Myocyte (in vitro differentiated cells): ENCODE results near the gene GET4. TPM values are rescaled to one million over a fixed set of nuclear protein-coding genes. Genes with fewer than 3 reads are reported as not detected.
"Not testable (repeated sequence)": the region's sequence is repeated elsewhere in the genome, so short reads cannot be mapped to it uniquely, and the experiment has no call there.

Experiments used
- DNase-seq: peaks from one replicate; pipeline ENCODE4 v3.0.0-alpha.2; 2012; ENCODE audit warnings: low read depth
- total RNA-seq: library from RNA; depleted of rRNA; stranded (reverse); fragments of >200 nt; gene quantifications from 2 replicates; pipeline ENCODE4 v1.2.3, GENCODE V29; 2014

The GET4 gene
- total RNA-seq, 1 donor from 2014 or later: 47.6 TPM

- no peak for DNase-seq
Observed at GRCh38 chr7:926061-927030, 50.0 kb downstream of the GET4 start.

DNA sequence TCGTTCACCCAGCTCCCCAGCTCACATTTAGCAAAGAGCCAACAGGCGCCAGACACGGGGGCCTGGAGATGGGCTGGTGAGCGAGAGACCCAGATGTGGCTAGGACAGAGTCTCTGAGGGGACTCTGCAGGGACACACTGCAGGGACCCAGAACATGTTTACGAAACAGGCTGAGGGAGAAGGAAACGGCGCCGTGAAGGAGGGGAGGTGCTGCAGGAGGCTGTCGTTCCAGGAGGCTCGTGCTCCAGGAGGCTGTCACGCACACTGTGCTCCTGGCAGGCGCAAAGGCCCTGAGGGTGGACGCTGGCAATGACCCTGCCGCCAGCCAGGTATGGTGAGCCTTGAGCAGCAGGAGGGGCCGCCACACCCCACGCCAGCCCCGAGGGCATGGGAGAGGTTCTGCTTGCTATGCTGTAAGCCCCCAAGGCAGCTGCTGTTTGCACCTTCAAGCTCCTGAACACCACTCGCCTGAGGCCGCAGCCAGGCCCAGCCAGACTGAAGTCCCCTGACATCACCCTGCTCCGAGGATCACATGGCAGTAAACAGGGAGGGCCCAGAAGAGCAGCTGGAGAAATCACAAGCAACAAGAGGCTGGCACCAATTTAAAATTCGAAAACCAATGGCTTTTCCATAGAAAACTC, 50.8 kb downstream of the GET4 start:
- DNase-seq: no peak

DNA sequence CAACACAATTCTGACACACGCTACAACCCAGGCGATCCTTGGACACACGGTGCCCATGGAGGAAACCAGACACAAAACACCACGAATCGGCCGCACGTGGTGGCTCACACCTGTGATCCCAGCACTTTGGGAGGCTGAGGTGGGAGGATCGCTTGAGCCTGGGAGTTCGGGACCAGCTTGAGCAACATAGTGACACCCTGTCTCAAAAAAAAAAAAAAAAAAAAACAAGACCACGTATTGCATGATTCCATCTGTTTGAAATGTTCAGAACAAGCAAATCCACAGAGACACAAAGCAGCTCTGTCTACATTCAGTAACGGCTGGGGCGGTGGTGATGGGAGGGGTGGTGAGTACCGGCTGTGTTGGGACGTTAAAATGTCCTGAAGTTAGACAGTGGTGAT, 53.0 kb downstream of the GET4 start:
- no peak for DNase-seq

DNA sequence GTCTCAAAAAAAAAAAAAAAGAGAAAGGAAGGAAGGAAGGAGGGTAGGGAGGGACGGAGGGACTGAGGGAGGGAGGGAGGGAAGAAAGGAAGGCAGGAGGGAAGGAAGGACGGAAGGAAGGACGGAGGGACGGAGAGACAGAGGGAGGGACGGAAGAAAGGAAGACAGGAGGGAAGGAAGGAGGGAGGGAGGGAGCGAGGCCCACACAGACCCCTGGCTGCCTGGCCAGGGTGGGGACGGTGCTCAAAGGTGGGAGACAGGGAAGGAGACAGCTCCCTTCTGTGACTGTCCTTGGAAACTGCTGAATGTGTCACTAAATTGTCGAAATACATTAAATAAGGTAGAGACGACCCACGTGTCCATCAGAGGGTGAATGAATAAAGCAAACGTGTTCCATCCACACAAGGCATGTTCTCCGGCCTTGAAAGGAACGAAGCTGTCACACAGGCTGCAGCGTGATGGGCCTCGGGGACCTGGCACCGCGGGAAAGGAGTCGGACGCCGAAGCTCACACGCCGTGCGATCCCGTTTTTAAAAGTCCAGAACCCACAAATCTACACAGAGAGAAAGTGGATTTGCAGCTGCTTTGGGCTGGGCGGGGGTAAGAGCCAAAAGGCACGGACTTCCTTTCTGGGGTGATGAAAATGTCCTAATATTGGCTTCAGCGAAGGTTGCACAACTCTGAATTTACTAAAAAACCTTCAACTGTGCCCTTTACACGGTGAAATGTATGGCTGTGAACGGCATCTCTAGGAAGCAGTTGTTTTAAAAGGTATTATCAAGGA, 54.8 kb downstream of the GET4 start:
- no peak for DNase-seq

DNA sequence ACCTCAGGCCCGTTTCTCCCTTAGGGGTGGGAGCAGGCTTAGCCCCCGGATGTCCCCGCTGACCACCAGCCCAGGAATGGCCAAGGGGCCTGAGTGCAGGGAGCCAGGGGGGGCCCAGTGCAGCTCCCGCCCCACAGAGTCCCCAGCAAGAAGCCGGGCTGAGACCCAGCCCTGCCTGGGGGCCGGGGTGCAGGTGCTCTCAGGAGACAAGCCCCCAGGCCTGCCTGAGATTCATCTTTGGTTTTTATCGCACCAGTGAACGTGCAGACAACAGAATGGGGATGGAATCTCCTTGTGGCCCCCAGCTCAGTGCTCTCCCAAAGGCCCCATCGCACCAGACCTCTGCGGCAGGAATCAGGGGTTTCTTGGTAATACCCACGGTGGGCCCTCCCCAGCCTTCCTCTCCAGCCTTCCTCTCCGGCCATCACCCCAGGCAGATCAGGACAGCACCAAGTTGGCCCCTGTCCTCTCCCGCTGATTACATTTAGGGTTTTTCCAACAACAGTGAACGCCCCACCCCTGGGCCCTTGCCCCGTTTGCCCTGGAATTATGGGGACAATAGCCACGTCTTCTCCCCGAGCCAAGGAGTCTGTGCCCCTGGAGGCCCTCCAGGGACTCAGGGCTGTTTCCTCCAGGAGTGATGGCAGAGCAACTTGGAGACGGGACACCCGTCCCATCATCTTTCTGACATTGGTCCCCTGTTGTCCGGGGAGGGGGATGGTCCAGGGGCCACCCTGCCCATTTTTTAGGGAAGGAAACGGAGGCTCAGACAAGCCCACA, 55.7 kb downstream of the GET4 start:
- DNase-seq: no peak

- no peak for DNase-seq
Observed at GRCh38 chr7:932651-932975, 56.3 kb downstream of the GET4 start.

GRCh38 chr7:934469-935163, 58.3 kb downstream of the GET4 start:
- DNase-seq: no peak

GRCh38 chr7:935164-935873, 59.0 kb downstream of the GET4 start:
- no peak for DNase-seq

GRCh38 chr7:935874-936385, 59.6 kb downstream of the GET4 start:
- DNase-seq: no peak

GRCh38 chr7:936386-937054, 60.2 kb downstream of the GET4 start:
- DNase-seq: peak; percentile 39

DNA sequence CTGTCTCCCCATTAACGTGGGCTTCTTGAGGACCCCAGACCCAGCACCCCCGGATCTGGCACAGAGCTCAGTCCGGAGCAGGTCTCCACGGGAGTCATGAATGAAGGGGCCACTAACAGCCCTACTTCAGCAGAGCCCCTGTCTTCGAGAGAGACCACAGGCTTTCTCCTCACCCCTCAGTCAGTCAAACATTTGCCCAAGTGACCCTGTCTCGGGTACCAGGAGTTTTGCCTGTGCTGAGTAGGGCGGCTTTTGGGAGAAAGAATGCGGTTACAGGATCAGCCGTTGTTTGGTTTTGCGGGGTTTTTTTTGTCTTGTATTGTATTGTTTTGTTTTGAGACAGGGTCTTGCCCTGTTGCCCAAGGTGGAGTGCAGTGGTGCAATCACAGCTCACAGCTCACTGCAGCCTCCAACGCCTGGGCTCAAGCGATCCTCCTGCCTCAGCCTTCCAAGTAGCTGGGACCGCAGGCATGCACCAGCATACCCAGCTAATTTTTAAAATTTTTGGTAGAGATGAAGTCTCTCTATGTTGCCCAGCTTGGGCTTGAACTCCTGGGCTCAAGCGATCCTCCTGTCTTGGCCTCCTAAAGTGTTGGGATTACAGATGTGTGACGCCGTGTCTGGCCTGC, 61.6 kb downstream of the GET4 start:
- DNase-seq: no peak

DNA sequence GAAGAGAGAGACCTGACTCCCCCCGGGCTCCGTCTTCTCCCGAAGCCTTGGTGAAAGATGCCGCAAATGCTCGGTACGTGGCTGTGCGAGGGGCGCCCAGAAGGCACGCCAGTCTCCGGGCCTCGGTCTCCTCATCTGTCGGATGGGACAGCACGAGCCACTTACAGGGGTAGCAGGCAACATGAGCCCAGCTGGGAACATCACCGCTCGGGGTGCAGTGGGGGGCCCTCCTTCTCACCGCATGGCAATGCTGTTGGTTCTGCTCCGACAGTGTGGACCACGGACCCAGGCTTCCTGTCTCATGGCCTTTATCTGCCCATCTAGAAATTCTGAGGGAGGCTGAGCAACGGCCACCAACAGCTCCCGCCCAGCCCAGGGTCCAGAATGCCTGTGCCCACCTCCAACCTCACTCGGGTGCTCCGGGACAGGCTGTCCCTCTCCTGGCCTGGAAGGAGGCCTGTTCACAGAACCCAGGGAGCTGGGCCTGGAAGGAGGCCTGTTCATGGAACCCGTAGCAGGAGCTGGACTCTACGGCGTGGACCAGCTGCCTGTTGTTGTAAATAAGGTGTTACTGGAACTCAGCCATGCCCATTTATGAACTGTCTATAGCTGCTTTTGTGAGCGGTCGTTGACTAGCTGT, 62.3 kb downstream of the GET4 start:
- DNase-seq: no peak

DNA sequence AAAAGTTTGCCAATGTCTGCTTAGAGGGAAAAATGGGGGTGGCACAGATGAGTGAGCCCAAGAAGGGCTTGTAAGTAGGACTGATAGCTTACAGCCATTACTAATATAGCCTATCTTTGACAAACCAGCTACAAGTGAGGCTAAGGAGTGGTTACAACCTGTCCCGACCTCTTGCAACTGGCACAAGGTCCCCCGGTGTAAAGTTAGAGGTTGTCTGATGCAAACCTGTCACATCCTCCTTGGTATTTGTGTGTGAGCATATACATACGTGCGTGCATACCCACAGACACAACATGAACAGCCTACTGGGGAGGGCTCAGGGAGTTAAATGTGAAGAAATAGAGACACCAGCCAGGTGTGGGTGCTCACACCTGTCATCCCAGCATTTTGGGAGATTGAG, 63.5 kb downstream of the GET4 start:
- no peak for DNase-seq

- no peak for DNase-seq
Observed at GRCh38 chr7:940599-941408, 64.5 kb downstream of the GET4 start.

DNA sequence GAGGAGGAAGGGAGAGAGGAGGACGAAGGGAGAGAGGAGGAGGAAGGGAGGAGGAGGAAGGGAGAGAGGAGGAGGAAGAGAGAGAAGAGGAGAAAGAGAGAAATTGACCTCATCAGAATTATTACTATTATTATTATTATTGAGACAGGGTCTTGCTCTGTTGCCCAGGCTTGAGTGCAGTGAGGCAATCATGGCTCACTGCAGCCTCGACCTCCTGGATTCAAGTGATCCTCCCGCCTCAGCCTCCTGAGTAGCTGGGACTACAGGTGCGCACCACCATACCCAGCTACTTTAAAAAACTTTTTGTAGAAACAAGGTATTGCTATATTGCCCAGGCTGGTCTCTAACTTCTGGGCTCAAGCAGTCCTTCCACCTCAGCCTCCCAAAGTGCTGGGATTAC, 67.4 kb downstream of the GET4 start:
- DNase-seq: not testable (repeated sequence)

GRCh38 chr7:944744-945143, 68.4 kb downstream of the GET4 start:
- no peak for DNase-seq

DNA sequence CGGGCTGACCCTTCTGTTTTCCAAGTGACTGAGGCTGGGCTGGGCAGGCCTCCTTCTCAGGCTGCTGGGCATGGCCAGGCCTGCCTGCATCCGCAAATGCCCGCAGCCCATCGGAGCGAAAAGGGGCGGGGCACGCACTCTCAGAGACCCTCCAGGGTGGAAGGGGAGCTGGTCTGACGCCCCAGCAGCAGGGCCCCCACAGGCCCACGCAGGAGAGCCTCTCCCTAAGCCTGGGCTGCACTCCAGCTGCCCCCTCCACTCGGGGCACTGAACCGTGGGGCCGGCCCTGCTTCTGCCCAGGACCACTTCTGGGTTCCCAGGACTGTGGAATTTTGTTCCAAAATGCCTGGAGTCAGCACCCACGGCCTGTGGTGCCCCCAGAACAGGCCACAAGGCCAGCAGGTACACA, 68.8 kb downstream of the GET4 start:
- no peak for DNase-seq
